ENCODE results near the gene CYP3A5.
"Not testable (repeated sequence)": the region's sequence is repeated elsewhere in the genome, so short reads cannot be mapped to it uniquely, and the experiment has no call there.

The CYP3A5 gene

DNA sequence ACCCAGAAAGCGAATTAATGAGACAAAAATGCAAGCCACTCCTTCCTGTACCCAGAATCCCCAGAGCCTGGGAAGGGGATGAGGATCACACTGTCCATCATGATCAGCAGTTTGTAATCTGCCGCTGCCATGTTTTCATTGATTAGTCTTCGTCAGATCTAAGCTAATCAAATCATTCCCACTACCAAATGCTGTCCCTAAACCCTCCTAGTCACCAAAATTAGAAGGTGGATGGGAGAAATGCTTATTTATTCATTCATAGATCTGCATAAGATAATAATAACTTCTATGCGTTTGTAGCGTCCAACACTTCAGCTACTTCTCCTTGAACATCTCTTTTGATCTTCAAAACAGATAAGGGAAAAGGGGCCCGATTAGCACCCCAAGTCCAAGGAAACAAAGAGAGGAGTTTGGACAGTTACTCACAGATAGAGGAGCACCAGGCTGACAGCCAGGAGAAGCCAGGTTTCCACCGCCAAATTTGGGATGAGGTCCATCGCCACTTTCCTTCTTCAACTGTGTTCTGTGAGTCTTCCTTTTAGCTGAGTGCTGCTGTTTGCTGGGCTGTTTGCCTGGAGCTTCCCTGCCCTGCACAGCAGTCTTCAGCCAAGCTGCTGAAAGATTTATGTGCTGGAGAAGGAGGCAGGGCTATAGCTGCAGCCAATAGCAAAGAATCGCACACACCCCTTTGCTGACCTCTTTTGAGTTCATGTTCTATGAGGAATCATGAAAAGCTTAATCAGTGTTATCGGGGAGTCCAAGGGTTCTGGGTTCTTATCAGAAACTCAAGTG is at the start of gene CYP3A5:
Gene CYP3A5, minus strand, starts transcription at position 597 of the 792 bp plus-strand sequence. Its CDS starts 100 bp downstream, at position 497.
- no peak for DNase-seq (ENCODE audit: low read depth in 2 of 2)
- TF ChIP-seq, protein P1, sequence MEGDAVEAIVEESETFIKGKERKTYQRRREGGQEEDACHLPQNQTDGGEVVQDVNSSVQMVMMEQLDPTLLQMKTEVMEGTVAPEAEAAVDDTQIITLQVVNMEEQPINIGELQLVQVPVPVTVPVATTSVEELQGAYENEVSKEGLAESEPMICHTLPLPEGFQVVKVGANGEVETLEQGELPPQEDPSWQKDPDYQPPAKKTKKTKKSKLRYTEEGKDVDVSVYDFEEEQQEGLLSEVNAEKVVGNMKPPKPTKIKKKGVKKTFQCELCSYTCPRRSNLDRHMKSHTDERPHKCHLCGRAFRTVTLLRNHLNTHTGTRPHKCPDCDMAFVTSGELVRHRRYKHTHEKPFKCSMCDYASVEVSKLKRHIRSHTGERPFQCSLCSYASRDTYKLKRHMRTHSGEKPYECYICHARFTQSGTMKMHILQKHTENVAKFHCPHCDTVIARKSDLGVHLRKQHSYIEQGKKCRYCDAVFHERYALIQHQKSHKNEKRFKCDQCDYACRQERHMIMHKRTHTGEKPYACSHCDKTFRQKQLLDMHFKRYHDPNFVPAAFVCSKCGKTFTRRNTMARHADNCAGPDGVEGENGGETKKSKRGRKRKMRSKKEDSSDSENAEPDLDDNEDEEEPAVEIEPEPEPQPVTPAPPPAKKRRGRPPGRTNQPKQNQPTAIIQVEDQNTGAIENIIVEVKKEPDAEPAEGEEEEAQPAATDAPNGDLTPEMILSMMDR (IDR thresholded peaks at IDR 0.05; ENCODE audit: low read depth, low read length): no peak
- no peak within 1 kb of the TSS for H3K4me3 ChIP-seq (replicated peaks in 1 of 2; ENCODE audit: low read depth in 2 of 2, low read length in 2 of 2)

DNA sequence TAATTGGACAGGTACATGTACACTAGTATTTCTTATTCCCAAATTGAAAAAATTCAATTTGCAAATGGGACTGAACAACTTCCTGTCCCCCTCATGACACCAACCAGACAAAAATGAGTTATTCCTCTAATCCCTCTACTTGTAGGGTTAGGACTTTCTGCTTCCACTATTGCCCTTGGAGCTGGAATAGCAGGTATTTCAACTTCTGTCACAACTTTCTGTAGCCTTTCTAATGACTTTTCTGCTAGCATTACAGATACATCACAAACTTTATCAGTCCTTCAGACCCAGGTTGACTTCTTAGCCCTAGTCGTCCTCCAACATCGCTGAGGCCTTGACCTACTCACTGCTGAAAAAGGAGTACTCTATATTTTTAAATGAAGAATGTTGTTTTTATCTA is 48.8 kb upstream of the CYP3A5 start:
- DNase-seq (ENCODE audit: low read depth in 2 of 2): no peak
- H3K4me3 ChIP-seq (replicated peaks in 1 of 2; ENCODE audit: low read depth in 2 of 2, low read length in 2 of 2): no peak overlapping the region
- TF ChIP-seq, protein P1 (IDR thresholded peaks at IDR 0.05; ENCODE audit: low read depth, low read length): no peak

DNA sequence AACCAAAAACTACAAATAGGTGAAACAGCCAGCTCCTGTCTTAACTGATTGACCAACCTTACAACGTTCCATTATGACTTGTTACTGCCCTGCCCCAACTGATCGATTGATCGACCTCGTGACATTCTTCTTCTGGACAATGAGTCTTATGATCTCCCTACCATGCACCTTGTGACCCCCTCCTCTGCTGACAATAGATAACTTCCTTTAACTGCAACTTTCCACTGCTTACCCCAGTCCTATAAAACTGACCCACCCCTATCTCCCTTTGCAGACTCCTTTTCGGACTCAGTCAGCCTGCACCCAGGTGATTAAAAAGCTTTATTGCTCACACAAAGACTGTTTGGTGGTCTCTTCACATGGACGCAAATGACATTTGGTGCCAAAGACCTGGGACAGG is 43.4 kb upstream of the CYP3A5 start:
- H3K4me3 ChIP-seq (replicated peaks in 1 of 2; ENCODE audit: low read depth in 2 of 2, low read length in 2 of 2); DNase-seq (ENCODE audit: low read depth in 2 of 2): not testable (repeated sequence)

DNA sequence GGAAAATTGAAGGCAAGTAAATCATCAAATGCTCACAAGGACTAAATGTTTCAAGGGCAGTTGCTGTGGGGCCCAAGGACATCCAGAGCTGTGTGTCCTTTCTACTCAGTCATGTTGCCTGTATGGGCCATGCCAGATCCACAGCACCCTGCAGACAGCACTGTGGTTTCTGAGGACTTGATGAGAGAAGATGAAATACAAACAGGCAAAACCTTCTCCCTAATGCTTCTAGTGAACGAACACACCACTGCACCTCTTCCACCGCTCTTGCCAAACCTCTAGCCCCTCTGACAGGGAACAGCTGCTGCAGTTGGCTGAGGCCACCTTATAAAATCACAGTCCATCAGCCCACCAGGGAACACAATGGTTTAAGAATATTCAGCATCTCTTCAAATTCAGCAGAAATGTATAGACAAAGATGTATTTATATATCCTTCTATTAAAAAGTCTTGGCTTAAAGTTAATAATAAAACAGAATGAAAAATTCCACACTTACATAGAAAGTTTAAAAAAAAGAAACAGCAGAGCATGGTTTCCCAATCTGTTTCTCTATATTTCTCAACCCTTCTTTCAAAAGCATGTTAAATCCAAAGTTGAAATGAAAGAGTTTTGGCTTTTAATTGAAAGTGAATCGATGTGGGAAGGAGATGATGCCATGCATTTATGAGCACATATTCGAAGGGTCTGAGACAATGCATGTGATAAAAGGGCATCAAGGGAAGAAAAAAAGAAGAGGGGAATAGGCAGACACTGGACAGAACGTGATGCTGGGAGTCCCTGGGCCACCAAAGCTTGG is 41.2 kb upstream of the CYP3A5 start:
- TF ChIP-seq, protein P1 (IDR thresholded peaks at IDR 0.05; ENCODE audit: low read depth, low read length): no peak
- no peak for DNase-seq (ENCODE audit: low read depth in 2 of 2)
- H3K4me3 ChIP-seq (replicated peaks in 1 of 2; ENCODE audit: low read depth in 2 of 2, low read length in 2 of 2): no peak overlapping the region

DNA sequence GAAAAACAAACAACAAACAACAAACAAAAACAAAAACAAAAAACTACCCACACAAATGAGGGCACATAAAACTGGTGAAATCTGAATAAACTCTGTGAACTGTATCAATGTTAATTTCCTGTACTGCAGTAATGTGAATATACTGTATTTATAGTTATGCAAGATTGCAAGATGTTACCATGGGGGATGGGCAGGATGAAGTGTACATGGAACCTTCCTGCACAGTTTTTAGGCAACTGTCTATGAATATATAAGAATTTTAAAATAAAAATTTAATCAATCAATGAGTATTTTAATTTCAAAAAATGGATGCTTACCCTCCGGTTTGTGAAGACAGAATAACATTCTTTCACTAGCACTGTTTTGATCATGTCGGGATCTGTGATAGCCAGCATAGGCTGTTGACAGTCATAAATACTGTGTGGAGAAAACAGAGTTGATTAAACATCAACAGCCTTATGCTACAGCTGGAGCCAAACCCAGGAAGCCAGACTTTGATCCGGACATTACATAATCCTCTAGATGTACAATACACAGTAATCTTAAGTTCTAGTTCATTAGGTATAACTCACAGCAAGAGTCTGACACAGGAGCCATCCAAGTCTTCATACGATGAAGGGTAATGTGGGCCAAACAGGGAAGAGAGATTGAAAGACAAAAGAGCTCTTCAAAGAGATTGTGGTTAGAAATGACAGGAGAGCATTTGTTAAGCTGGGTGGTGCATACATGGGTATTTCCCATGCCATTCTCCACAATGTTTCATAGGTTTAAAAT is 40.4 kb upstream of the CYP3A5 start:
- DNase-seq (ENCODE audit: low read depth in 2 of 2): no peak
- TF ChIP-seq, protein P1 (IDR thresholded peaks at IDR 0.05; ENCODE audit: low read depth, low read length): no peak
- H3K4me3 ChIP-seq (replicated peaks in 1 of 2; ENCODE audit: low read depth in 2 of 2, low read length in 2 of 2): no peak overlapping the region

DNA sequence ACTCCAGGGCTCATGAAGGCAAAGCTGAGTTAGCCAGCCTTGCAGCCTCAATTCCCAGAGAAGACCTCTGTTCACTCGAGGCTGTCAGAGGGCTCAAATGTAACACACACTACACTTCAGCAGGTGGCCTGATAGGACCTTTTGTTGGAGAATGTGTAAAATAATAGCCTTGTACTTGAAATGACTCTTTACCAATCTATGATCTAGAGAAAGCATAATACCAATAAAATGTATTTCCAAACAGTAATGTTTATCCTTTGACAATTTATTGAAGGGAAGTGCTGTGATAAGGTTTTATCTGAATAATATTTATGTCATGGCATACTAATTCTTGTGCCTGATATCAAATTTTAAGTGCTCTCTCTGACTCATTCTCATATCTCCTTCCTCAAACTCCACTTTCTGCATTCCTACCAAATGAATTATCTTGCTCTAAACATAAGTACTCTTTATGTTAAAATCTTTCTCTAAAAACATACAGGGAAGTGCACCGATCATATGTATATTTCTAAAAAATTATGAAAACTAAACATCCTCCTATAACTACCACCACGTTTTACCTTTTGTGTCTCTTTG is 34.3 kb upstream of the CYP3A5 start:
- TF ChIP-seq, protein P1 (IDR thresholded peaks at IDR 0.05; ENCODE audit: low read depth, low read length): no peak
- no peak overlapping the region for H3K4me3 ChIP-seq (replicated peaks in 1 of 2; ENCODE audit: low read depth in 2 of 2, low read length in 2 of 2)
- DNase-seq (ENCODE audit: low read depth in 2 of 2): no peak

Measured in cardiac fibroblast (primary cell).